GM12878 (cell line): ENCODE measurements around the gene PTPRN2. TPM values are rescaled to one million over a fixed set of nuclear protein-coding genes. Genes with fewer than 3 reads are reported as not detected.
"Not testable (repeated sequence)": the region's sequence is repeated elsewhere in the genome, so short reads cannot be mapped to it uniquely, and the experiment has no call there.

Experiments
- ATAC-seq: fragments of 200-7000 bp; cut with Tn5 transposase; 3 replicates; pipeline ENCODE4 v1.9.1; 2020; ENCODE audit warnings: mild to moderate bottlenecking, moderate library complexity
- BruUV-seq: library from RNA; stranded (reverse); fragments of 400-500 nt; replicated peaks from 2 replicates; lab custom pipeline; 2021; lab: Mats Ljungman, UMichigan
- CTCF ChIA-PET: fragments of 300-600 bp; sonication (Branson Sonifier 250); formaldehyde crosslinking; extraction: SDS; loops from one replicate; lab custom pipeline; 2021; ENCODE audit warnings: inconsistent platforms; lab: Yijun Ruan, JAX
- POLR2A ChIA-PET: fragments of 350-600 bp; formaldehyde crosslinking; extraction: SDS; loops from one replicate; lab custom pipeline; 2021; ENCODE audit warnings: inconsistent platforms; lab: Charles Lee
- RAD21 ChIA-PET: fragments of 300-600 bp; sonication (Branson Sonifier 250); formaldehyde crosslinking; loops from one replicate; lab custom pipeline; 2023; ENCODE audit warnings: antibody characterized with exemption; ENCODE audit not compliant: unreplicated experiment; lab: Charles Lee
- SMC1A ChIA-PET: fragments of 300-600 bp; sonication (Branson Sonifier 250); formaldehyde crosslinking; loops from one replicate; lab custom pipeline; 2023; ENCODE audit not compliant: unreplicated experiment, uncharacterized antibody; lab: Charles Lee
- DNase-seq: peaks from one replicate; pipeline ENCODE4 v3.0.0-alpha.2; 2011; ENCODE audit warnings: low read depth, low spot score
- FAIRE-seq: peaks from 3 replicates; lab custom pipeline; 2011; peaks lifted over from hg19 to GRCh38; lab: Jason Lieb, UNC
- H2AFZ ChIP-seq: 2 replicates; pipeline ENCODE4 v1.6.0; 2011; ENCODE audit warnings: low read depth, low read length, control low read depth; ENCODE audit not compliant: control insufficient read depth
- H3K27ac ChIP-seq: 2 replicates; pipeline ENCODE4 v1.5.1; 2011; ENCODE audit warnings: control low read depth; ENCODE audit not compliant: control insufficient read depth, insufficient read depth
- H3K27me3 ChIP-seq, 2 experiments: replicated peaks in 1 of 2; 2 replicates each; pipeline versions ENCODE4 v1.6.0 to v1.6.1; 2011; ENCODE audit warnings: low read length in 1 of 2; ENCODE audit not compliant: control insufficient read depth in 2 of 2, insufficient read depth in 2 of 2
- H3K36me3 ChIP-seq, 2 experiments: 2 replicates each; pipeline ENCODE4 v1.5.1; 2011; ENCODE audit warnings: low read length in 1 of 2; ENCODE audit not compliant: control insufficient read depth in 2 of 2, insufficient read depth in 2 of 2
- H3K4me1 ChIP-seq: 2 replicates; pipeline ENCODE4 v1.6.1; 2011; ENCODE audit warnings: mild to moderate bottlenecking, low read length, moderate library complexity, mixed read lengths; ENCODE audit not compliant: control insufficient read depth, insufficient read depth
- H3K4me2 ChIP-seq: 2 replicates; pipeline ENCODE4 v1.6.0; 2011; ENCODE audit warnings: control low read depth; ENCODE audit not compliant: control insufficient read depth, insufficient read depth
- H3K4me3 ChIP-seq: fragments of 200-600 bp; sonication (generic); 2 replicates; pipeline ENCODE4 v1.5.1; 2016
- H3K79me2 ChIP-seq: 2 replicates; pipeline ENCODE4 v1.6.0; 2011; ENCODE audit warnings: low read length; ENCODE audit not compliant: control insufficient read depth, insufficient read depth
- H3K9ac ChIP-seq: 2 replicates; pipeline ENCODE4 v1.8.0; 2011; ENCODE audit warnings: low read length, control low read depth, mixed read lengths; ENCODE audit not compliant: control insufficient read depth, insufficient read depth
- H3K9me3 ChIP-seq: replicated peaks from 3 replicates; pipeline ENCODE4 v1.5.1; 2011; ENCODE audit warnings: mild to moderate bottlenecking, low read length; ENCODE audit not compliant: control insufficient read depth, insufficient read depth
- H4K20me1 ChIP-seq: 2 replicates; pipeline ENCODE4 v1.6.0; 2011; ENCODE audit not compliant: control insufficient read depth, insufficient read depth
- E4F1 ChIP-seq: fragments of 450-650 bp; IDR thresholded peaks from 2 replicates; pipeline ENCODE4 v1.6.1; 2018; ENCODE audit warnings: borderline replicate concordance, mild to moderate bottlenecking; ENCODE audit not compliant: partially characterized antibody
- IRF4 ChIP-seq: IDR thresholded peaks from 2 replicates; pipeline ENCODE4 v1.6.1; 2011; ENCODE audit warnings: low read depth, low read length
- WGBS: methylation state at CpG from one replicate; pipeline ENCODE4 v1.1.6; 2016; ENCODE audit warnings: low lambda C conversion rate; ENCODE audit not compliant: insufficient replicate concordance, insufficient coverage; ENCODE audit errors: missing lambda C conversion rate; 5-methylcytosine and 5-hydroxymethylcytosine counted together
- in situ Hi-C: fragments of 300-500 bp; cut with MboI; formaldehyde crosslinking; loops from 9 replicates; pipeline ENCODE4 v1.14.3; 2018; ENCODE audit warnings: mixed read lengths
- intact Hi-C: fragments of 100-400 bp; cut with micrococcal nuclease; formaldehyde crosslinking; loops from one replicate; pipeline ENCODE4 v1.14.2; 2022; ENCODE audit not compliant: unreplicated experiment
- polyA plus RNA-seq, 11 experiments: library from polyadenylated mRNA; depleted of rRNA in 4 of 11; unstranded in 6 of 11; stranded (reverse) in 5 of 11; fragments of >200 nt; fragmentation: Nextera tagmentation in 4 of 11; fragmentation: Illumina TruSeq in 1 of 11; extraction: Ambion mirVana in 4 of 11; extraction: Trizol in 1 of 11; gene quantifications; 1 replicate in 1 of 11; 2 replicates in 10 of 11; pipeline versions ENCODE4 v1.2.1 to v1.2.3, GENCODE V29; 2011 to 2016; ENCODE audit warnings: inconsistent platforms in 2 of 11, missing spikeins in 2 of 11, low read depth in 1 of 11
- total RNA-seq, 4 experiments: library from RNA; depleted of rRNA in 3 of 4; stranded (reverse); fragments of >200 nt in 3 of 4; fragmentation: Illumina TruSeq in 1 of 4; extraction: Trizol in 1 of 4; gene quantifications; 2 replicates each; pipeline versions ENCODE4 v1.2.1 to v1.2.3, GENCODE V29; 2013 to 2021

PTPRN2 gene
- total and polyA plus RNA-seq, 10 of the 15 experiments (the other 5 are each of a cell fraction or from before 2014, with no cell fraction given) = 5.4 TPM; not detected in 9

GRCh38 chr7:158524749-158525635 lies 62.6 kb downstream of the PTPRN2 start:
- no peak overlapping the region for H3K9ac ChIP-seq
- no peaks in the 10 kb centered on the region for H4K20me1 ChIP-seq
- H3K79me2 ChIP-seq = no peaks in the 10 kb centered on the region
- no peak for FAIRE-seq
- no peak overlapping the region for H3K4me2 ChIP-seq
- SMC1A ChIA-PET = no interaction called here
- H3K27ac ChIP-seq = no peak overlapping the region
- no peaks in the 10 kb centered on the region for H3K27me3 ChIP-seq
- no peak overlapping the region for H3K4me3 ChIP-seq
- in situ Hi-C loops = no loop called here
- no peak for TF ChIP-seq E4F1
- no peak for TF ChIP-seq IRF4
- TF ChIP-seq, all 136 proteins: peak for 0
- Histone ChIP-seq H3K4me1 (no peaks in the 10 kb centered on the region), H3K36me3 (no peaks in the 10 kb centered on the region), H2AFZ (no peak overlapping the region), H3K9me3 (peaks cover 3% of the 10 kb centered on the region; the same call in 1 of the 3 replicates)
- BruUV-seq = no TSS peak
- DNase-seq (no peak), ATAC-seq (no peak)
- WGBS = 51% methylated on average over 24 of the region's 24 CpGs
- POLR2A ChIA-PET = no interaction called here
- RAD21 ChIA-PET = no interaction called here
- CTCF ChIA-PET = no interaction called here
- intact Hi-C loops = no loop called here

GRCh38 chr7:158524286-158524685 lies 63.3 kb downstream of the PTPRN2 start:
- H3K4me3 ChIP-seq, H3K4me1 ChIP-seq, H3K9ac ChIP-seq, SMC1A ChIA-PET, H3K79me2 ChIP-seq, H2AFZ ChIP-seq, H3K9me3 ChIP-seq, H4K20me1 ChIP-seq, DNase-seq, intact Hi-C loops, H3K27ac ChIP-seq, ATAC-seq, BruUV-seq, in situ Hi-C loops, CTCF ChIA-PET, H3K36me3 ChIP-seq, H3K4me2 ChIP-seq, POLR2A ChIA-PET, H3K27me3 ChIP-seq, RAD21 ChIA-PET, FAIRE-seq: not testable (repeated sequence)
- WGBS = 73% methylated on average over 11 of the region's 14 CpGs

GRCh38 chr7:158523877-158524276 lies 63.7 kb downstream of the PTPRN2 start:
- intact Hi-C loops, H3K9ac ChIP-seq, POLR2A ChIA-PET, H3K4me3 ChIP-seq, RAD21 ChIA-PET, H3K4me1 ChIP-seq, DNase-seq, BruUV-seq, H4K20me1 ChIP-seq, SMC1A ChIA-PET, CTCF ChIA-PET, H3K27me3 ChIP-seq, H3K36me3 ChIP-seq, in situ Hi-C loops, FAIRE-seq, ATAC-seq, H3K4me2 ChIP-seq, H3K27ac ChIP-seq, H3K9me3 ChIP-seq, H2AFZ ChIP-seq, H3K79me2 ChIP-seq: not testable (repeated sequence)
- WGBS = 49% methylated on average over 3 of the region's 11 CpGs
